Measurements from ENCODE around the gene PPP1R11. TPM values are rescaled to one million over a fixed set of nuclear protein-coding genes. Genes with fewer than 3 reads are reported as not detected.
A peak's percentile ranks its signal among the peaks of the same experiment; 100 is the strongest.

The PPP1R11 gene
- total RNA-seq, 5 donors from 2014 or later (not counting 1 experiment from before 2014, with no cell fraction given), result 47.2 to 61.4 (median 55.6) TPM

- H3K4me3 Mint-ChIP-seq, result peak overlapping the region; percentile 43 to 50 (median 48)
- no peak for DNase-seq
- H3K4me3 ChIP-seq (ENCODE audit: control insufficient read depth in 1 of 2, extremely low read depth in 1 of 2, low read length in 1 of 2), result no peak overlapping the region
- H3K9me3 ChIP-seq, result no peaks in the 10 kb centered on the region
- peaks cover 59 to 69% (median 64%) of the 10 kb centered on the region in 3 donors for H3K4me1 Mint-ChIP-seq
- ChIA-PET CTCF (no interaction called here), POLR2A (no interaction called here)
- no peaks in the 10 kb centered on the region for H3K9me3 Mint-ChIP-seq
- peak overlapping the region; percentile 48 to 55 for H3K27ac Mint-ChIP-seq
- peaks cover 0 to 16% of the 10 kb centered on the region in 2 donors for H3K36me3 ChIP-seq (ENCODE audit: control insufficient read depth in 2 of 2, extremely low read depth in 1 of 2, insufficient read depth in 1 of 2, low read length in 1 of 2)
- peaks cover 0 to 2% of the 10 kb centered on the region in 2 donors for H3K27me3 Mint-ChIP-seq
- no peaks in the 10 kb centered on the region for H3K27me3 ChIP-seq (replicated peaks in 1 of 2; ENCODE audit: control insufficient read depth in 2 of 2, extremely low read depth in 1 of 2, insufficient read depth in 2 of 2, low read length in 1 of 2)
- peaks cover 34% of the 10 kb centered on the region for H3K36me3 Mint-ChIP-seq
- peak overlapping the region; percentile 96 for H3K27ac ChIP-seq (ENCODE audit: low read length)
- WGBS (ENCODE audit: insufficient coverage), result no CpG with 5 or more reads among the region's 2 CpGs
- no peak for ATAC-seq (replicated peaks in 1 of 4)
- H3K4me1 ChIP-seq (ENCODE audit: control insufficient read depth in 1 of 2, extremely low read depth in 1 of 2, insufficient read depth in 2 of 2, low read length in 2 of 2), result peaks cover 34 to 42% of the 10 kb centered on the region in 2 experiments
Observed at GRCh38 chr6:30063315-30063714, 3.7 kb upstream of the PPP1R11 start.

GRCh38 chr6:30066082-30066481 is 916 bp upstream of the PPP1R11 start:
- no CpG with 5 or more reads among the region's 4 CpGs for WGBS (ENCODE audit: insufficient coverage)
- Mint-ChIP-seq H3K27ac (peak overlapping the region; percentile 97 to 100), H3K36me3 (peaks cover 54% of the 10 kb centered on the region), H3K4me3 (peak overlapping the region; percentile 96 to 100 (median 96)), H3K4me1 (peaks cover 66 to 73% (median 67%) of the 10 kb centered on the region in 3 donors), H3K9me3 (no peaks in the 10 kb centered on the region), H3K27me3 (peaks cover 5 to 12% of the 10 kb centered on the region in 2 donors)
- no peak for ATAC-seq (replicated peaks in 1 of 4)
- POLR2A ChIA-PET, result no interaction called here
- peaks cover 0 to 7% of the 10 kb centered on the region in 2 experiments for H3K27me3 ChIP-seq (replicated peaks in 1 of 2; ENCODE audit: control insufficient read depth in 2 of 2, extremely low read depth in 1 of 2, insufficient read depth in 2 of 2, low read length in 1 of 2)
- CTCF ChIA-PET, result interaction anchor here in 1 of 2 donors (0.5 to 1.2 kb wide), 5 partner anchors 29 to 1017 kb away, joined by 3 to 4 read pairs (median 3); no protein-coding TSS in a partner anchor
- DNase-seq, result peak in 1 of 35 experiments; percentile 48
- peaks cover 0 to 39% of the 10 kb centered on the region in 2 donors for H3K36me3 ChIP-seq (ENCODE audit: control insufficient read depth in 2 of 2, extremely low read depth in 1 of 2, insufficient read depth in 1 of 2, low read length in 1 of 2)
- no peaks in the 10 kb centered on the region for H3K9me3 ChIP-seq
- H3K4me1 ChIP-seq (ENCODE audit: control insufficient read depth in 1 of 2, extremely low read depth in 1 of 2, insufficient read depth in 2 of 2, low read length in 2 of 2), result peaks cover 29 to 32% of the 10 kb centered on the region in 2 experiments
- peak overlapping the region; percentile 80 to 86 for H3K4me3 ChIP-seq (ENCODE audit: control insufficient read depth in 1 of 2, extremely low read depth in 1 of 2, low read length in 1 of 2)
- H3K27ac ChIP-seq (ENCODE audit: low read length), result peak overlapping the region; percentile 95

GRCh38 chr6:30067460-30068139 is 602 bp downstream of the PPP1R11 start:
- H3K9me3 ChIP-seq, result no peaks in the 10 kb centered on the region
- no peaks in the 10 kb centered on the region for H3K9me3 Mint-ChIP-seq
- ChIA-PET CTCF (interaction anchor here in 1 of 2 donors (1.0 kb wide), 1 partner anchor 36 kb away, joined by 3 read pairs; no protein-coding TSS in a partner anchor), POLR2A (no interaction called here)
- H3K4me1 ChIP-seq (ENCODE audit: control insufficient read depth in 1 of 2, extremely low read depth in 1 of 2, insufficient read depth in 2 of 2, low read length in 2 of 2), result peaks cover 23 to 26% of the 10 kb centered on the region in 2 experiments
- peaks cover 58% of the 10 kb centered on the region for H3K36me3 Mint-ChIP-seq
- DNase-seq, result no peak
- WGBS (ENCODE audit: insufficient coverage), result 2% methylated on average over 6 of the region's 8 CpGs
- peaks cover 0 to 39% of the 10 kb centered on the region in 2 donors for H3K36me3 ChIP-seq (ENCODE audit: control insufficient read depth in 2 of 2, extremely low read depth in 1 of 2, insufficient read depth in 1 of 2, low read length in 1 of 2)
- peaks cover 15 to 22% of the 10 kb centered on the region in 2 donors for H3K27me3 Mint-ChIP-seq
- peak overlapping the region; percentile 97 to 100 for H3K27ac Mint-ChIP-seq
- peaks cover 0 to 17% of the 10 kb centered on the region in 2 experiments for H3K27me3 ChIP-seq (replicated peaks in 1 of 2; ENCODE audit: control insufficient read depth in 2 of 2, extremely low read depth in 1 of 2, insufficient read depth in 2 of 2, low read length in 1 of 2)
- peak overlapping the region; percentile 95 for H3K27ac ChIP-seq (ENCODE audit: low read length)
- peak overlapping the region; percentile 96 to 100 (median 96) for H3K4me3 Mint-ChIP-seq
- H3K4me3 ChIP-seq (ENCODE audit: control insufficient read depth in 1 of 2, extremely low read depth in 1 of 2, low read length in 1 of 2), result peak overlapping the region; percentile 86 to 89
- ATAC-seq (replicated peaks in 1 of 4), result no peak
- peaks cover 64 to 72% (median 66%) of the 10 kb centered on the region in 3 donors for H3K4me1 Mint-ChIP-seq

GRCh38 chr6:30071081-30071818 is 4.3 kb downstream of the PPP1R11 start:
- POLR2A ChIA-PET, result no interaction called here
- peaks cover 66 to 76% (median 73%) of the 10 kb centered on the region in 3 donors for H3K4me1 Mint-ChIP-seq
- H3K36me3 Mint-ChIP-seq, result peaks cover 44% of the 10 kb centered on the region
- Histone ChIP-seq H3K36me3 (ENCODE audit: control insufficient read depth in 2 of 2, extremely low read depth in 1 of 2, insufficient read depth in 1 of 2, low read length in 1 of 2) (peaks cover 0 to 23% of the 10 kb centered on the region in 2 donors), H3K9me3 (no peaks in the 10 kb centered on the region), H3K4me3 (ENCODE audit: control insufficient read depth in 1 of 2, extremely low read depth in 1 of 2, low read length in 1 of 2) (no peak overlapping the region), H3K27ac (ENCODE audit: low read length) (no peak overlapping the region), H3K27me3 (replicated peaks in 1 of 2; ENCODE audit: control insufficient read depth in 2 of 2, extremely low read depth in 1 of 2, insufficient read depth in 2 of 2, low read length in 1 of 2) (peaks cover 0 to 44% of the 10 kb centered on the region in 2 experiments), H3K4me1 (ENCODE audit: control insufficient read depth in 1 of 2, extremely low read depth in 1 of 2, insufficient read depth in 2 of 2, low read length in 2 of 2) (peaks cover 16 to 39% of the 10 kb centered on the region in 2 experiments)
- peaks cover 38 to 54% of the 10 kb centered on the region in 2 donors for H3K27me3 Mint-ChIP-seq
- no peak for ATAC-seq (replicated peaks in 1 of 4)
- peak overlapping the region in 1 of 3 donors; percentile 48 for H3K4me3 Mint-ChIP-seq
- WGBS (ENCODE audit: insufficient coverage), result 37% methylated on average over 64 of the region's 68 CpGs
- no peaks in the 10 kb centered on the region for H3K9me3 Mint-ChIP-seq
- H3K27ac Mint-ChIP-seq, result peak overlapping the region in 1 of 2 donors; percentile 7
- peak in 4 of 35 experiments; percentile 18 to 39 (median 21) for DNase-seq
- CTCF ChIA-PET, result no interaction called here

GRCh38 chr6:30071858-30072257 is 4.9 kb downstream of the PPP1R11 start:
- CTCF ChIA-PET, result no interaction called here
- POLR2A ChIA-PET, result no interaction called here
- 44% methylated on average over 1 of the region's 3 CpGs for WGBS (ENCODE audit: insufficient coverage)
- H3K27me3 Mint-ChIP-seq, result peaks cover 44 to 58% of the 10 kb centered on the region in 2 donors
- no peaks in the 10 kb centered on the region for H3K9me3 ChIP-seq
- H3K27ac Mint-ChIP-seq, result peak overlapping the region in 1 of 2 donors; percentile 7
- no peak overlapping the region for H3K4me3 ChIP-seq (ENCODE audit: control insufficient read depth in 1 of 2, extremely low read depth in 1 of 2, low read length in 1 of 2)
- peaks cover 44% of the 10 kb centered on the region for H3K36me3 Mint-ChIP-seq
- H3K27me3 ChIP-seq (replicated peaks in 1 of 2; ENCODE audit: control insufficient read depth in 2 of 2, extremely low read depth in 1 of 2, insufficient read depth in 2 of 2, low read length in 1 of 2), result peaks cover 0 to 44% of the 10 kb centered on the region in 2 experiments
- H3K36me3 ChIP-seq (ENCODE audit: control insufficient read depth in 2 of 2, extremely low read depth in 1 of 2, insufficient read depth in 1 of 2, low read length in 1 of 2), result peaks cover 0 to 23% of the 10 kb centered on the region in 2 donors
- DNase-seq (no peak), ATAC-seq (replicated peaks in 1 of 4) (no peak)
- peak overlapping the region in 1 of 3 donors; percentile 25 for H3K4me3 Mint-ChIP-seq
- H3K4me1 ChIP-seq (ENCODE audit: control insufficient read depth in 1 of 2, extremely low read depth in 1 of 2, insufficient read depth in 2 of 2, low read length in 2 of 2), result peaks cover 21 to 42% of the 10 kb centered on the region in 2 experiments
- H3K4me1 Mint-ChIP-seq, result peaks cover 65 to 76% (median 74%) of the 10 kb centered on the region in 3 donors
- H3K27ac ChIP-seq (ENCODE audit: low read length), result no peak overlapping the region
- no peaks in the 10 kb centered on the region for H3K9me3 Mint-ChIP-seq

Data from T-cell (primary cell).